ENCODE results near the gene RNF38.

RNF38 gene

GRCh38 chr9:36289836-36290435 is 110.1 kb downstream of the RNF38 start:
- FAIRE-seq = no peak

GRCh38 chr9:36288070-36288469 is 112.0 kb downstream of the RNF38 start:
- FAIRE-seq = no peak
